GM19240 (cell line): ENCODE results near the gene USP43.
"Not testable (repeated sequence)": the region's sequence is repeated elsewhere in the genome, so short reads cannot be mapped to it uniquely, and the experiment has no call there.

Experiments
- DNase-seq: peaks from one replicate; pipeline ENCODE4 v3.0.0; 2011; ENCODE audit warnings: low spot score; ENCODE audit not compliant: insufficient read length

The USP43 gene, protein sequence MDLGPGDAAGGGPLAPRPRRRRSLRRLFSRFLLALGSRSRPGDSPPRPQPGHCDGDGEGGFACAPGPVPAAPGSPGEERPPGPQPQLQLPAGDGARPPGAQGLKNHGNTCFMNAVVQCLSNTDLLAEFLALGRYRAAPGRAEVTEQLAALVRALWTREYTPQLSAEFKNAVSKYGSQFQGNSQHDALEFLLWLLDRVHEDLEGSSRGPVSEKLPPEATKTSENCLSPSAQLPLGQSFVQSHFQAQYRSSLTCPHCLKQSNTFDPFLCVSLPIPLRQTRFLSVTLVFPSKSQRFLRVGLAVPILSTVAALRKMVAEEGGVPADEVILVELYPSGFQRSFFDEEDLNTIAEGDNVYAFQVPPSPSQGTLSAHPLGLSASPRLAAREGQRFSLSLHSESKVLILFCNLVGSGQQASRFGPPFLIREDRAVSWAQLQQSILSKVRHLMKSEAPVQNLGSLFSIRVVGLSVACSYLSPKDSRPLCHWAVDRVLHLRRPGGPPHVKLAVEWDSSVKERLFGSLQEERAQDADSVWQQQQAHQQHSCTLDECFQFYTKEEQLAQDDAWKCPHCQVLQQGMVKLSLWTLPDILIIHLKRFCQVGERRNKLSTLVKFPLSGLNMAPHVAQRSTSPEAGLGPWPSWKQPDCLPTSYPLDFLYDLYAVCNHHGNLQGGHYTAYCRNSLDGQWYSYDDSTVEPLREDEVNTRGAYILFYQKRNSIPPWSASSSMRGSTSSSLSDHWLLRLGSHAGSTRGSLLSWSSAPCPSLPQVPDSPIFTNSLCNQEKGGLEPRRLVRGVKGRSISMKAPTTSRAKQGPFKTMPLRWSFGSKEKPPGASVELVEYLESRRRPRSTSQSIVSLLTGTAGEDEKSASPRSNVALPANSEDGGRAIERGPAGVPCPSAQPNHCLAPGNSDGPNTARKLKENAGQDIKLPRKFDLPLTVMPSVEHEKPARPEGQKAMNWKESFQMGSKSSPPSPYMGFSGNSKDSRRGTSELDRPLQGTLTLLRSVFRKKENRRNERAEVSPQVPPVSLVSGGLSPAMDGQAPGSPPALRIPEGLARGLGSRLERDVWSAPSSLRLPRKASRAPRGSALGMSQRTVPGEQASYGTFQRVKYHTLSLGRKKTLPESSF

DNA sequence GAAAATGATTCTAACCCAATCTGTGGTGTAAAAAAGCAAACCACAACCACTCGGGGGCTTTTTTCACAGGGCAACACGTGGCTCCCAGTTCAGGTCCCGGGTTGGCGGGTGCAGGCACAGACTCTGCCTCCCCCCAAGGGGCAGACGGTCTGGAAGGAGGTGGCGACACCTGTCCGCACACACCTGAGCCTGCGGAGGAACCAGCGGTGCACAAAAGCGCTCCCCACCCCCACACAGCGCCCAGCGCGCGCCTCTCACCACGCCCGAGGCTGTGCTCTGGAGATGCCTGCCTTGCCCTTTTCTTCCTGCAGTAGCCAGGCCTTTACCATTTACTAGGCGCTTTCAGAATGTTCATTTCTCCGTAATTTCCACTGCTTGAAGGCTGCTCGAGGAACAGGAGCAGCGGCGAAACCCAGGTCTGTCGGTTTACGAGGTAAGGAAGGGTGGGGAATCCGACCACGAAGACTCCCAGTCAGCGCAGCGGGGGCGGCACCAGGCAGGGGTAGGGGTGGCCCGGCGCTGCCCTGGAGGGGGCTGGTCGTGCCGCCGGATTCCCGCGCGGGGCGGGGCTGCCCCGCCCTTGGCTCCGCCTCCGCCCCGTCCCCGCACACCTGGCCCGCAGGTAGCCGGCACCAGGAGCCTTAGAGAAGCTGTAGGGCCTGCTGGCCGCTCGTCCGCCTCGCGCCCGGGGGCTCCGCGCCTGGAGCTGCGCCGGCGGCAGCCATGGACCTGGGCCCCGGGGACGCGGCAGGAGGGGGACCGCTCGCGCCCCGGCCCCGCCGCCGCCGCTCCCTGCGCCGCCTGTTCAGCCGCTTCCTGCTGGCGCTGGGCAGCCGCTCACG, at the start of gene USP43:
Gene USP43 (plus strand): TSS at position 608 of the 842 bp plus-strand sequence. CDS start 116 bp downstream, at position 724.
- DNase-seq: no peak

DNA sequence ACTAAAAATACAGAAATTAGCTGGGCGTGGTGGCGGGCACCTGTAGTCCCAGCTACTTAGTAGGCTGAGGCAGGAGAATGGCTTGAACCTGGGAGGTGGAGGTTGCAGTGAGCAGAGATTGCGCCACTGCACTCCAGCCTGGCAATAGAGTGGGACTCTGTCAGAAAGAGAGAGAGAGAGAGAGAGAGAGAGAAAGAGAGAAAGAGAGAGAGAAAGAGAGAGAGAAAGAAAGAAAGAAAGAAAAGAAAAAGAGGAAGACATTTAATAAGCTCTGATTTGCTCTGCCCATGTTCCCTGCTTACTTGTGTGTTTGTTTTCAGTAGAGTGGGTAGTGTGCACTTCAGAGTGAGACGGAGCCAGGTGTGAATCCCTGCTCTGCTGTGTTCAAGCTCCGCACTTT, 47.7 kb upstream of the USP43 start:
- not testable (repeated sequence) for DNase-seq

DNA sequence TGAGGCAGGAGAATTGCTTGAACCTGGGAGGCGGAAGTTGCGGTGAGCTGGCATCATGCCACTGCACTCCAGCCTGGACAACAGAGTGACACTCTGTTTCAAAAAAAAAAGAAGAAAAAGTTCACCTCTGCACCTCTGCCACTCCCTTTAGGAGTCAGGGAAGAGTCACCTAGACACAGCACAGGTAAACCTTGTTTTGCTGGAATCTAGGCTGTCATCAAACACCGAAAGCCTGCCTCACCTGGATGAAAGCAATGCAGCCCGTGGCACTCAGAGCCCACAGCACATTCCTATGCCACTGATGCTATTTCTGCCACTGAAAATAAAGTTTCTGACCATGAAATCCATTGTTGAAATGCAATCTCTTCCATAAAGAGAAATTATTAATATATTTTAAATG, 46.7 kb upstream of the USP43 start:
- DNase-seq: no peak

DNA sequence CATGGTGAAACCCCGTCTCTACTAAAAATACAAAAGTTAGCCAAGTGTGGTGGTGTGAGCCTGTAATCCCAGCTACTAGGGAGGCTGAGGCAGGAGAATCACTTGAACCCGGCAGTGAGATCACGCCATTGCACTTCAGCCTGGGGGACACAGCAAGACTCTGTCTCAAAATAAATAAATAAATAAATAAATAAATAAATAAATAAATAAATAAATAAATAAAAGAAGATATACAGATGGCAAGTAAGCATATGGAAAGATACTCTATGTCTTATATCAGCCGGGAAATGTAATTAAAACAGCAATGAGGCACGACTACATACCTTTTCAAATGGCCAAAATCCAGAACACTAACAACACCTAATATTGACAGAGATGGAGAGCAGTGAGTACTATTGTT, 40.7 kb upstream of the USP43 start:
- not testable (repeated sequence) for DNase-seq

DNA sequence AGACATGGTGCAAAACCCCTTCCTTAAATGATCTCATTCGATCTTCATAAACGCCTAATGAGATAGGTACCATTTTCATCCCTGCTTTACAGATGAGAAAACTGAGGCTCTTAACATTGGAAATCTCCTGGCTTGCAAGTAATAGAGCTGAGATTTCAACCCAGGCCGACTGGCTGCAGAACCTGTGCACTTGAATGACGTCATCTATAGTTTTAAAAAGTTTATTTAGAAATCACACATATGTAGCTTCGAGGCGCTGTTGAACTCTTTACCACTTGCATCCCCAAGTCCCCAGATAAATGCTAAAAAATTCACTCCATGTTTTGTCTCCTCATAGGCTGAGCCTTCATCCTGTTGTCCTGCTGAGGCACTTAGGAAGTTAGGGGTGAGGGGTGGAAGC, 38.9 kb upstream of the USP43 start:
- no peak for DNase-seq

DNA sequence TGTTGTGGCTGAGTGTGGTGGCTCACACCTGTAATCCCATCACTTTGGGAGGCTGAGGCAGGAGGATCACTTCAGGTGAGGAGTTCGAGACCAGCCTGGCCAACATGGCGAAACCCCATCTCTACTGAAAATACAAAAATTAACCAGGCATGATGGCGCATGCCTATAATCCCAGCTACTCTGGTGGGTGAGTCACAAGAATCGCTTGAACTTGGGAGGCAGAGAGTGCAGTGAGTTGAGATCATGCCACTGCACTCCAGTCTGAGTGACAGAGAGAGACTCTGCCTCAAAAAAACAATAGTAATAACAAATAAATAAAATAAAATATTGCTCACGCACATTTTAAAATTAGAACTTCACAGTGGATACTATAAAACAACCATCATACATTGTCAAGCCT, 38.3 kb upstream of the USP43 start:
- DNase-seq: not testable (repeated sequence)

DNA sequence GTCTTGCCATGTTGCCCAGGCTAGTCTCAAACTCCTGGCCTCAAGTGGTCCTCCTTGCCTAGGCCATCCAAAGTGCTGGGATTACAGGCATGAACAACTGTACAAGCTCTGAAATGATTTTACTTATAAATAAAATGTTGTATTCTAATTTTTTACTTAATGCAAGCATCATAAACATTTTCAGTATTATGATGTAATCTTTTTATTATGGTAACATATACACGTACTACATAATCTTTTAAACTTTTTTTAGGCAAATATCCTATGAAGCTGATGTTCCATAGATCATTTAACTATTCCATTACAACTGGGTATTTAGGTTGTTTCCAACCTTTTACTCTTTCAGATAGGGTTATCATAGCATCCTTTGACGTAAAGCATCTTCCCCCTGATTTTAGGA, 33.8 kb upstream of the USP43 start:
- no peak for DNase-seq

DNA sequence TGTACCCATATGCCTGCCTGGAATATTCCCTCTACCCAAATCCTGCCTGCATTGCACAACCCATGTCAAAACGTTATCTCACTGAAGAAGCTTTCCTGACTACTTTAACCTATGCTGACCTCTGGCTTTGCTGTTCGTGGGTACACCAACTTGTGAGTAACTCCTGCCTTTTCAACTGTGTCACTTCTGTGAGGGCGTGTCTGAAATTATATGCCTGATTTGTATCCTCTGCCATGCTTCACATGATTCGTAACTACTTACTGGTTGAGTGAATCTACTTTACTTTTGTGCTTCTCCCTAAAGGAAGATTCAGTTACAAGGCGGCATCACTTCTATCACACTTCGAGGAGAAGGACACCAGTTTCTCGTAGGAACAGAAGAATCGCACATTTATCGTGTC, 33.3 kb upstream of the USP43 start:
- no peak for DNase-seq

DNA sequence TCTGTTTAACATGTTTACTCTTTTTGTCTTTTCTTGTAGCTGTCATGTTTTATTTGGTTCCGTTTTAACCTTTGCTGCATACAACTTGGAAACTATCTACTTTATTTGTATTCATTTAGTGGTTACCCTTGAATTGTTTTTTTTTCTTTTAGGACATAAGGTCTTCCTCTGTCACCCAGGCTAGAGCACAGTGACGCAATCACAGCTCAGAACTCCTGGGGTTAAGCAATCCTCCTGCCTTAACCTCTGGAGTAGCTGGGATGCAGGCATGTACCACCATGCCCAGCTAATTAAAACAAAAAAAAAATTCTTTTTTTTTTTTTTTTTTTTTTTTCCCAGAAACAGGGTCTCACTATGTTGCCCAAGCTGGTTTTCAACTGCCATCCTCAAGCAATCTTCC, 29.8 kb upstream of the USP43 start:
- no peak for DNase-seq

DNA sequence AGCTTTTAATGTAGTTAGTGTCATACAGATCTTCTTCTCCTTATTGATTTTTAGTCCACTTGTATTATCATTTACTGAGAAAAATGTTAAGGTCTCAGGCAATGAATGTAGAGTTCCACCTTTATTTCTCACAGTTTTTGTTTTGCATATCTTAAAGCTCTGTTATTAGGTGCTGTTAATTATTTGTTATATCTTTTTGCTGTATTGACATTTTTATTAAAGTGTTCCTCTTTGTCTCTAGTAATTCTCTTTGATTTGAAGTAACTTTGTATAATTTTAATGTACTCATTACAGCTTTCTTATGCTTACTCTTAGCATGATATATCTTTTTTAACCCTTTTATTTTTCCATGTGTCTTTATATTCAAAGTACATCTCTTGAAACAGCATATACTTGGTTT, 22.4 kb upstream of the USP43 start:
- no peak for DNase-seq

DNA sequence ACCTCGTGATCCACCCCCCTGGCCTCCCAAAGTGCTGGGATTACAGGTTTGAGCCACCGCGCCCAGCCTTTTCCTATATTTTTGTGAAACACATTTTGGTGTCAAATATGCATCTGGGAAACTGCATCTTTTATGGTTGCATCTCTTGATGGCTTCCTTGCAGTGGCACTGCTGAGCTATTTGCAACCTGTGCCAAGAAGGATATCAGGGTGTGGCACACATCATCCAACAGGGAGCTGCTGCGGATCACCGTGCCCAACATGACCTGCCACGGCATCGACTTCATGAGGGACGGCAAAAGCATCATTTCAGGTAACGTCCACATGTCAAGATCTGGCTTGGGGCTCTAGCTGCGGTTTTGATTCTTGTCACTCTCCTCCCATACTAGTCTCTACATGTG, 16.8 kb upstream of the USP43 start:
- no peak for DNase-seq

DNA sequence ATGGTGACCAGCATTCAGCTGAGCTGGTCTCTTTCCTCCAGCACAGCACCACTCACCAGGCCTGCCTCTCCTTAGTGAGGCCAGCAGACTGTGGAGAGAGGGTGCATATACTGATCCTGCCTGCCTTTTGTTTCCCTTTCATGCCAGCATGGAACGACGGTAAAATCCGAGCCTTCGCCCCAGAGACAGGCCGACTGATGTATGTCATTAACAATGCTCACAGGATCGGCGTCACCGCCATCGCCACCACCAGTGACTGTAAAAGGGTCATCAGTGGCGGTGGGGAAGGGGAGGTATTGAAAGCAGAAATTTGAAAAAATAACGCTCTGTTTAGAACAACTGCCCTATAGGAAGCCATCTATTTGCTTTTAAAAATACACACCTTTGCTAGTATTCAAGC, 12.6 kb upstream of the USP43 start:
- no peak for DNase-seq

DNA sequence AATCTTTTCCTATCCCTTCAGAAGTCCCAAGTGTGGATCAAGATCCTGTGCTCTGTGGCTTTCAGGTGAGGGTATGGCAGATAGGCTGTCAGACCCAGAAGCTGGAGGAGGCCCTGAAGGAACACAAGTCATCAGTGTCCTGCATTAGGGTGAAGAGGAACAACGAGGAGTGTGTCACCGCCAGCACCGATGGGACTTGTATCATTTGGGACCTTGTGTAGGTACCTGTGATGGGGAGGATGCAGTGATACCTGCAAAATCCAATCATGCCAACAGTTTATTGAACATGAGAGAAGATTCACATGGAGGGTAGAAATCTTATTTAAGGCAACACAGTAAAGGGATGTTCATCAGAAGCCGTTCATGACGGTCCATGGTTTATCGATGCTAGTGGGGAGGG, 10.0 kb upstream of the USP43 start:
- no peak for DNase-seq

DNA sequence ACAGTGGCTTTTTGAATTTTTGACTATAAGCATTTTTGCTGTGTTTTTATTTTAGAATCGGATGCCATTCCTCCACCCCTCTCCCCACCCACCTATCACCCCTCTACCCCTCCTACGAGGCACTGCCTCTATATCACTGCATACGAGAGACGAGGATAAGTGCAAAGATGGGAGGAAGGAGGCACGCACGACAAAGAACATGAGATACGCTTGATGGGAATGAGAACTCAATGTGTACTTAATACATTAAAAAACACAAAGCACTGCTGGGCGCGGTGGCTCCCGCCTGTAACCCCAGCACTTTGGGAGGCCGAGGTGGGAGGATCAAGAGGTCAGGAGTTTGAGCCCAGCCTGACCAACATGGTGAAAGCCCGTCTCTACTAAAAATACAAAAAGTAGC, 8.8 kb upstream of the USP43 start:
- DNase-seq: no peak

DNA sequence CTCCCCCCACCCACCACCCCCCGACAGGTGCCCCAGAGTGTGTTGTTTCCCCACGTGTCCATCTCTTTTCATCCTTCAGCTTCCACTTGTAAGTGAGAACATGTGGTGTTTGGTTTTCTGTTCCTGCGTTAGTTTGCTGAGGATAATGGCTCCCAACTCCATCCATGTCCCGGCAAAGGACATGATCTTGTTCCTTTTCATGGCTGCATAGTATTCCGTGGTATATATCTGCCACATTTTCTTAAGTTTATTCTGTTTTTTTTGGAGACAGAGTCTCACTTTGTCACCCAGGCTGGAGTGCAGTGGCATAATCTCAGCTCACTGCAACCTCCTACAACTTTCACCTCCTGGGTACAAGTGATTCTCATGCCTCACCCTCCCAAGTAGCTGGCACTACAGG, 4.9 kb upstream of the USP43 start:
- not testable (repeated sequence) for DNase-seq

DNA sequence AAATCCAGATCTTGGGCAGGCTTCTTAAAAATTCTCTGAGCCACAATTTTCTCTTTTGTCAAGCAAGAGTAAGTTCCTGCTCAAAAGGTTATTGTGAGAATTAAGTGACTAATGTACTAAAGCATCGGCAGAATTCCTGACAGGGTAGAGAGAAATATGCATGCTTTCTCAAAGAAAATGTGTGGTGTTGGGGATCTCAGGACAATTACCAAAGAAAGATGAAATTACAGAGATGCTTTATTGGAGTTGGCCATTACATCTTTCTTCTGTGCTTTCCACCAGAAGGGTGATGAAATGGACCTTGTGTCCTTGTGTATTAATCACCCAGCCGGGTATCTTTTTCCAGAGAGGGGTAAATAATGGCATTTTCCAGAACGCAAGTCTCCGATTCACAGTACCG, 1.7 kb upstream of the USP43 start:
- no peak for DNase-seq

DNA sequence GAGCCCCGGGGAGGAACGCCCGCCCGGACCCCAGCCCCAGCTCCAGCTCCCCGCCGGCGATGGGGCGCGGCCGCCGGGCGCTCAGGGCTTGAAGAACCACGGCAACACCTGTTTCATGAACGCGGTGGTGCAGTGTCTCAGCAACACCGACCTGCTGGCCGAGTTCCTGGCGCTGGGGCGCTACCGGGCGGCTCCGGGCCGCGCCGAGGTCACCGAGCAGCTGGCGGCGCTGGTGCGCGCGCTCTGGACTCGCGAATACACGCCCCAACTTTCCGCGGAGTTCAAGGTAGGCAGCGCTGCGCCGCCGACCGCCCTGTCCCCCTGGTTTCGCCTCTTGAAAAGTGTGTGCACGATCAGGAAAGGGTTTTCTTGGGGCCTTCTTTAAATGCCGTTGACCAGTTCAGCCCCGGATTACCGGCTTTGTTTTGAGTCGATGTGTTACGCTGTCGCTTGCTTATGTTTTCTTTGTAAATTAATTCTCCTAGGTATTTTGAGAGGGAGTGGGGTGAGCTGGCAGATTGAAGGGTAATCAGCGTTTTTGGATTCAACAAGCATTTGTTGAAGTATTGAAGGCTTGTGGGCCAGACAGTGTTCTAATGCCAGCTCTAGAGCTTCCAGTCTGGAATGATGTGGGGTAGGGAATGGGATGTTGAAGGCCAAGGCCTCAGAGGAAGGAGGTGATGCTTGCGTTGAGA, 681 bp downstream of the USP43 start:
- no peak for DNase-seq

DNA sequence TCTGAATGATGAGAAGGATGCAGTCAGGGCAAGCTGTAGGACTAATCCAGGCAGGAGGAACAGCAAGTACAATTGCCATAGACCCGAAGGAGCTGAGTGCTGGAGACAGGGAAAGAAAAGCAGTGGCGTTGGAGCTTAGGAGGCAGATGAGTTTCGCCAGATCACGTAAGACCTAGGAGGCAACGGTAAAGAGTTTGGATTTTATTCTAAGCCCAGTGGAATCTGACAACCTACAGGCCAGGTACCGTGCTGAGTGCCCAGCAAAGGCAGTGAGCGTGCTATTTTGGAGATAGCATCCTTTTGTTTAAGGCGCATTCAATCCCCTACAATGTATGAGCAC, 1.2 kb downstream of the USP43 start:
- no peak for DNase-seq

DNA sequence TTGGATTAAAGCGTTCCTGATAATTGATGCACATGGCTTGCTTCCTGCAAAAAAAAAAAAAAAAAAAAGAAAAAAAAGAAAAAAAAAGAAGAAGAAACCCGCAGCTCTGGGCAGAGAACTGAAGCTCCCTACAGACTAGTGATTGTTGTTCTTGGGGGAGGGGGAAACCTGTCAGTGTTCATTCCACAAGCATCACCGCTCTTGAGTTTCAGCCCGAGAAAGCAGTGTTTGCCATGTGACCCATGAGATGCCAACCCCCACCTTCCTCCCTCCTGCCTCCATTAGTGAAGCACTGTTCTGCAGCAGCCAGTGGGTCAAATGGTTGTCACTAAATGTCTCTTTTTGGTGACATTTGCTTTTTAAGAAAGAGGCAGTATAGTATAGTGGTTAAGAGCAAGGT, 1.7 kb downstream of the USP43 start:
- DNase-seq: no peak

DNA sequence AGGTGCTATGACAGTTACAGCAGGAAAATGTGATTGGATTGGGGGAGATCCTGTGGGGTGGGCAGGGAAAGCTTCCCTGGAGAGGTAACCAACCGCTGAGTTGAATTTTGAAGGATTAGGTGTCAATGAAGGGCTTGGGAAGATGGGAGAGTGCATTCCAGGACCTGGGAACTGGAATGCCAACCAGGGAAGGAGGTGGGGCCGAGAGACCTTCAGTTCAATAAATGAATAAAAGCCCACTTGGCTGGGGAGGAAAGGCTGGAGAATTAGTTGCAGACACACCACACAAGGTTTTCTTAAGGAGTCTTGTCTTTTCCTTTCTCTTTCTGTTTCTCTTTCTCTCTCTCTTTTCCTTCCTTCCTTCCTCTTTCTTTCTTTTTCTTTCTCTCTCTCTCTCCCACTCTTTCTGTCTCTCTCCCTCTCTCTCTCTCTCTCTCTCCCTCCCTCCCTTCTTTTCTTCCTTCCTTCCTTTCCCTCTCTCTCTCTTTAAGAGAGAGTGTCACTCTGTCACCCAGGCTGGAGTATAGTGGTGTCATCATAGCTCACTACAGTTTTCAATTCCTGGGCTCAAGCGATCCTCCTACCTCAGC, 3.3 kb downstream of the USP43 start:
- no peak for DNase-seq
